Measurements from ENCODE around the gene RAPH1.

RAPH1 gene

DNA sequence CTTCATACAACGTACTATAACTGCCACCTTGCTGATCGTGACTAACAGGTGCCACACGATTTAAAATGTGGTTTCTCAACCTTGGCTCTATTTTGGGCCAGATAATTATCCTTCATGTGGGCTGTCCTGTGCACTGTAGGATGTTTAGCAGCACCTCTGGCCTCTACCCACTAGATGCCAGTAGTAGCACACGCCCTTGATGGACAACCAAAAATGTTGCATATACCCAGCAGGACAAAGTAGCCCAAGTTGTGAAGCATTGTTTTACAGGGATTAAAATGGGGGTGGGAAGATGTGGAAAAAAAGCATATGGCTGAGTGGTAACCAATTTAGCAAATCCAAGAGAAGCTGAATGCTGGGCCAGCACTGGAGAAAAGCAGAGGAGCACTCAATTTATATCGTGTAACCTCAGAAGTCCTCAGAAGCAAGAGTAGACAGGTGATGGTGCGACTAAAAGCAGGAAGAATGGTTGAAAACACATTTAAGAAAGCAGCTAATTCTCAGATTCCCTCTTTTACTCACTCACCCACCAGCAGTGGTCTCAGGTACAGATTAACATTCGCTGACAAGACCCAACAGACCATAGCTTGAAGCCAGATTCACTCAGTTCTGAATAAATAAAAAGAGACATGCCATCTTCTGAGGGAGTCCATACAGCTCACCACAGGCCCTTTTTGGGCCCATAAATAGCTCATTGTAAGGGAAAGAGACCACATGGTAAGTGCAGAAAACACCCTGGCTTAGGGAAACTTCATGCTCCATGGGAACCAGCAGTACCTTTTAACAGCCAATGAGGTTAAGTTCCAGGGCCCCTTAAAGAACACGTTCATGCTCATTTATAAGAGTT is 50.6 kb downstream of the RAPH1 start:
- no peak for DNase-seq

DNA sequence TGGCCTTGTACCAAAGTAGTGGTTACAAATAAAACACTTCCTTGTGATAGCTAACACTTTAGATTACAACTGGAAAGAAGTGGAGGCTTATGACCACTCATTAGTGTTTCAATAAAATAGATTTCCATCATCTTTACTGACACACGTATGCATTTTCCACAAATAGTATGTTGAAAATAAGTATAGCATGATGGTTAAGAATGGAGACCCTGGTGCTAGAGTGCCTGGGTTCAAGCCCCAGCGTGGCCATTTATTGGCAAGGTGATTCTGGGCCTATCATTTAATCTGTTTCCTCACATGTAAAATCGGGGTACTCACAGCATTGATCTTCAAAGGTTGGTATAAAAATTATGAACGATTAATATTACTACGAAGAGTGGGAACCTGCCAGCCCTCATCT is 54.5 kb downstream of the RAPH1 start:
- no peak for DNase-seq

DNA sequence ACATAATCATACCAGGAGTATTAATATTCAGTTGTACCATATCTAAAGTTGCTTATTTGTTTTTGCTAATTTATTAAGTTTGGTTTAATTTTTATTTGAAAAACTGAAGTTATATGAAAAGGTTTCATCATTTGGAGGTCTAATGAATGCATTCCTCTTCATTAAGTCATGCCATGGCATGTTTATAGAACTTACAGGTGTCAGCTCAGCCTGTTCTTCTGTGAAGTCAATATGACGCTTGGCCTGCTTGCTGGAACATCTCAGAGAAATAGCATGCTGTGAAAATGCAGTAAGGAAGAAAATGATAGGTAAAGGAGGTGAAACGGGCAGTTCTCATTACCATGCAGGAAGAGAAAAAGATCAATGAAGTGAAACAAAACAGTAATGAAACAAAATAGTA is 58.2 kb downstream of the RAPH1 start:
- no peak for DNase-seq

DNA sequence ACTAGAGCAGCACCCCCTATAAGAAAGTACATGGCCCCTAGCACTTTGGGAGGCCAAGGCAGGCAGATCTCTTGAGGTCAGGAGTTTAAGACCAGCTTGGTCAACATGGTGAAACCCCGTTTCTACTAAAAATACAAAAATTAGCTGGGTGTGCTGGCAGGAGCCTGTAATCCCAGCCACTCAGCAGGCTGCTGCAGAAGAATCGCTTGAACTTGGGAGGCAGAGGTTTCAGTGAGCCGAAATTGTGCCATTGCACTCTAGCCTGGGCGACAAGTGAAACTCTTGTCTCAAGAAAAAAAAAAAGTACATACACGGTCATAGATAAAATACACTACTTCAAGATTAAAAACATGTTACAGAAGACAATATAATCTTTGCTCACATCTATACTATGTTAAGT is 63.8 kb downstream of the RAPH1 start:
- DNase-seq: no peak

DNA sequence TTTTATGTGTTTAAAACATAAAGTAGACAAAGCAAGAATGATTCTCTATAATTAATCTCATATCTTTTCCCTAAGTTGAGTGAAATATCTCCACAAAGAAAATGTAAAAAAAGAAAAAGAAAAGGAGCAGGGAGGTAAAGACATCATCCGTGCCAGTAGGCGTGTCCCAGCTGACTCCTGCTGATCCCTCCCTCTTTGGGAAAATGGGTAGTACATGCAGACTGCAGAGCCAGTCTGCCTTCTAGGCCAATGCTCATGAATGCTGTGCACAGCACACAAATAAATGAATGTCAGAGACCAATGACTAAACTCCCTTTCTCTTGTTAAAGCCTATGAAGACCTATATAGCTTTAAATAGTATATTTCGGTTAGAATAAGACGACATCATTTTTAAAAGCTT is 64.7 kb downstream of the RAPH1 start:
- DNase-seq: no peak

DNA sequence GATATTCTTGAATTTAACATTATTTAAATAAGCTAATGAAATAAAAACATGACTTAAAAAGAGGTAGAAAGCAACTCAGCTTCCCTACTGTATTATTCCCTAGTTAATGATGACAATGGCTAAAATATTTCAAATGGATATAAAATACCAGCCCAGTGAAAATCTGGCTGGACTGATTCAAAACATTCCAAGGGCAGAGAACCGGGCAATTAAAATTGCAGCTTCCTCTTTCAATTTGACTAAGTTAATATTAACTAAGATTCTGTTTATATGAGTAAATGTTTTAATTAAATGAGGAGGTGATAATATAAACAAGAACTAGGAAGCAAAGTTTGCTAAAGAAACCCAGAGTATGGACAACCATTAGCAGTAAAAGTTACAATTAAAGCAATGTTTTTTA is 65.6 kb downstream of the RAPH1 start:
- no peak for DNase-seq

DNA sequence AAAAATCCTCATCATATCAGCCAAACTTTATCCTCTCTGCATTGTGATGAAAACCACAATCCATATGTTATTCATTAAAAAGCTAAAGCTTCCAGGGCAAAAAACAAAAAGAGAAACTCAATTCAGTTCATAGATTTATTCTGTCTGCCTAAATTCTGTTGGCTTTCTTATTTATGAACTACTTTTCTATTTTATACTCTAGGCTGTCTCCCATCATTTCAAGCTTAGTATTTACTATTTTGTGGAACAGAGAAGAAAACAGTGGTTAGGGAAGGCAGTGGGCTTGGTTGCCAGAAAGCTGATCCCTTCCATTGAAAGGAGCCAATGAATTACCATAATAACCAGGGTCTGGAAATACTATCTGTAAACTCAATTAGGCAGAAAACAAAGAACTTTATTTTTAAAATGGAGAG is 71.8 kb downstream of the RAPH1 start:
- no peak for DNase-seq

DNA sequence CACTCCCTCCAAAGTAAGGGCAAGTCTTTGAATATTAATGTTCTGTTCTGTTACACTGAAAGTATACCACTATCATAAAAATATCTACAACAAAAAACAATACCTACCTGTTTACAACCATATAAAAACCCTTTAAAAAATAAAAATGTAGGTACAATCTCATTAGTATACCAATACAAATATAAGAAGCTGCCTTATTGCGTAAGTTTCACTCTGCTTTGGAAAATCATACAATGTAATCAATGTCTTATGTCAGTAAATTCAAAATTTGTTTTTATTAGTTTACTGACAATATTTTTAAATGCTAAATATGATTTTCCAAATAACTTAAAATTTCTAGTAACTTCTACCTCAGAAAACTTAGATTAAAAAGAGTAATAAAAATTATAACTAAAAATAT is 72.8 kb downstream of the RAPH1 start:
- DNase-seq: no peak

DNA sequence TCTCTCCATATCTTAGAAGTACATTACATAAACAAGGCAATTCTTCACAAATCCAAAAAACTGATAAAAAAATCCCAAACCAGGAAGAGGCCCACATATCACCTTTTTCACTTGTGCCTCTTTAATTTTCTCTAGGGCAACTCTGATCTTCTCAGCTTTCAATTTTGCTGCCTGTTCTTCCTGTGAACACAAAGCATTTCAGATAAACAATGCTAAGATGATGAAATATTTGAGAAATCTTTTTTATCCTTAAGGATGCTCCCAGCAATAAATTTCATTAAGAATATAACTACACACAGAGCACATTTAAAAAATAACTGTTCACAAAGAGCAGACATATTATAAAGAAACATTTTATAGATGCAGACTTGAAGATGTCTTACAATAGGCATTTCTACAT is 73.4 kb downstream of the RAPH1 start:
- no peak for DNase-seq

DNA sequence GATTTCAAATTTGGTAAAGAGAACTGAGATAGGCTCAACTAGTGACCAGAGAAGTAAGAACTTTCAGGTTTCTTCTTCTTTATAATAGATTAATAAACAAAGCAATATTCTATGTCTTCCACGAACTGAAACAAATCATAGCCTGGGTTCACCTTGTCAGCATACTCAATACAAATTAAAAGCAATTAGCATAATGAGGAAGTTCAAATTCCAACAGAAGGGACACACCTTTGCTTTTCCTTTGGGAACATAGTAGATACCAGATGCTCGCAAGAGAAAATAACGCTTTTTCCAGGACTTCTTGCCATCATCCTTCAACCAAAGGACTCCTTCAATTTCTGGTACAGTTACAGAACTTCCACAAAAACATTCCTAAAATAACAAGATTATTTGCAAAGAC is 79.9 kb downstream of the RAPH1 start:
- no peak for DNase-seq

DNA sequence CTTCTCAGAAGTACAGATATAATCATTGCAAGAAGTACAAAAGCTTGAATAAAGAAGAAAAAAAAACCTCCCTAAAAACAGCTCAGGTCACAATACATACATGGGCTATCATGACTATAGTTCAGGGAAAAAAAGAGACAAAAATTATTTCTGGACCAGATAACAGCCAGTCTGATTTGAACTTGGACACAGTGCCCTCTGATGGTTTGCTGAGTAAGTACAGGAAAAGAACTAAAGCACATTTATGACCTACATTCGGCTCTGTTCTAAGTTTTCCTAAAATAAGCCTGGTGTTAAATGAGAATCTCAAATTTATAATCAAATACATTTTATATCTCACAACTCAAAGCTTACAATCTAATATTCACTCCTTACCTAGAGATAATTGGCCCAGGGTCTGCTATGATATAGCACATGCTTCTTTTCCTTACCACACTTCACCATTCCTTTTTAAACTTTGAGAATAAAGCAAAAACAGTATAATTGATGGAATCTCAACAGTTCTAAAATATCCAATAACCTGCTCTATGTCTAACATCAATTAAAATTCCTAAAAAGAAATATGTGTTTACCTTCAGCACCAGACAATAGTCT is 81.1 kb downstream of the RAPH1 start:
- no peak for DNase-seq

DNA sequence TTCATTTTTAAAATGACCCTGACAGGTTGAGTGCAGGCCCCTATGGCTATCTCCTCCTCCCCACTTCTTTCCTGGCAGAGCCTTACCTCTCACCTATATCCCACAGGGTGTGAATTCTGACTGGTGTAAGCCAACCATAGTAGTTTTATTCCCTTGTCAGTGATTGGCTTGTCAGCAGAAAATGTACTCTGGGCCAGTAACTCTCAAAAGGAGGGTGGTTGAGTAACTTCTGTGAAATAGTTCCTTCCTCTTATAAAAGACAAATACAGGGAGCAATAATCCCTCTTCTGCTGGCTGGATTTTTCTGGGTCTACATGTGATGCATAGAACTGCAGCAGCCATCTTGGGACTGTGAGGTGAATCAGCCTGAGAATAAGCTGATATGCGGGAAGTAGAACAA is 83.4 kb downstream of the RAPH1 start:
- DNase-seq: no peak

DNA sequence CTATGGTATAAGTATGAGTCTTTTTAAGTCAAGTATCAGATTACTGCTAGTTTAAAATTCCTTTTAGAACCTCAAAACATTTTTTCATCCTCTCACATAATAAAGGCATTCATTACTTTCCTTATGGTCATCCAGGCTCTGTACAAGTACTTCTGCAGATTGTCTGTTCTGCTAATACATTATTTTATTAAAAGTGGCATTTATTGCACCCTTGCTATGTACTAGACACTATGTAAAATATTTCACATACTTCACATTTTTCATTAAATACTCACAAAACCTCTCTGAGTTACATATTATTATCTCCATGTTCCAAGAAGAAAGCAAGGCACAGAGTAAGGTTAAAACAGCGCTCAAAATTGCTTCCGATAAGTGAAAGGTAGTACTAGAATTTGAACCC is 84.1 kb downstream of the RAPH1 start:
- DNase-seq: no peak

DNA sequence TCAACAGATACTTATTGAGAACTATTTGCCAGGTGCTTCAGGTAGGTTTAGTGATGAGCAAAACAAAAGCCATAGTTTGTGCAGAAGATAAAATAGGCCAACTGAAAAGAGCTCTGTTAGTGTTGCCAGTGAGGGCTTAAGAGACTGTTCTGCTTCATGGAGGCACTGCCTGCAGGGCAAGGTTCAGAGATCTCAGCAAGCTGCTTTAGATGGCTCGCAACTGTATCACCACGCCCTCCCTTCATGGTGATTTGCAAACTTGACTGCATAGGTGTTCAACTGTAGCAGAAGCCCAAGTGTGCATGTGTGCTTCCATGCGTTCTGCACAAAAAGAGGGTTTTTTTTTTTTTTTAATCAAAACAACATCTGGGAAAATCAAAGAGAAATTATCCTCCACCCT is 84.5 kb downstream of the RAPH1 start:
- no peak for DNase-seq

DNA sequence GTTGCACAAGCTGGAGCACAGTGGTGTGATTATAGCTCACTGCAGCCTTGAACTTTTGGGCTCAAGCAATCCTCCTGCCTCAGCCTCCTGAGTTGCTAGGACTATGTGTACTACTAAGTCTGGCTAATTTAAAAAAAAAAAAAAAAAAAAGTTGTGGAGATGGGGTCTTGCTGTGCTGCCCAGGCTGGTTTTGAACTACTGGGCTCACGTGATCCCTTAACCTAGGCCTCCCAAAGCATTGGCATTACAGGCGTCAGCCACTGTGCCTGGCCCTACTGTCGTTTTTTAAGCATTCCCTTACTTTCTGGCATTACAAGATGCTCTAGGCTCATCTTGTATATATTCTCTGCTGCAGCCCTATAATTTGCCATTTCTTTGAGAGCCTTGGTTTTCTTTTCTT is 88.3 kb downstream of the RAPH1 start:
- no peak for DNase-seq

DNA sequence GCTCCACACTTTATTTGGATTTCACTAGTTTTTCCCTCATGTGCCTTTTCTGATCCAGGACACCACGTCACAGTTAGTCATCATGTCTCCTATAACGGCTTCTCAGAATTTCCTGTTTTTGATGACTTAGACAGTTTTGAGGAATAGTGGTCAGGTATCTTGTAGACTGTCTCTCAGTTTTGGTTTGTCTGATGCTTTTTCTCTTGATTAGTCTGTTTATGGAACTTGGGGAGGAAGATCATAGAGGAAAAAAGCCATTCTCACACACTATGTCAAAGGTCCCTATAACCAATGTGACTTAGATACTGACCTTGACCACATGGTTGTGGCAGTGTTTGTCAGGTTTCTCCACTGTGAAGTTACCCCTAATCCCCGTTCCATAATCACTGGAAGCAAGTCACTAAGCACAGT is 89.0 kb downstream of the RAPH1 start:
- DNase-seq: peak; percentile 9

DNA sequence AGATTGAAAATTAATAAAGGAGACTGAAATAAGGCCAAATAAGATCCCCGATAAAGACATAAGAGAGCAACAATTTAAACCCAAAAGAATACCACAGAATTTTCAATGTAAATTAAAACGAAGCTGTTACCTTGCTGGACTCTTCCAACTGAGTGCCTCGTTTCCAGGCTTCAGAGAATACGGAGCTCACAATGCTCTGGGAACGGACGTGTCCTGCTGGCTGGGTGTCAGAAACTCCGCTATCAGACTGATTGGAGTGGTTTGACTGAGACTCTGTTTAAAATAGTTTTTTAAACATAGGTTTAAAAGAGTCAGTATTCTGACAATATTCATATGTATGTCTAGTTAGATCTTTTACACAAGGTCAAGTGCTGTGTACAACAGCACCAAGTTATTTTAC is 90.4 kb downstream of the RAPH1 start:
- DNase-seq: no peak

DNA sequence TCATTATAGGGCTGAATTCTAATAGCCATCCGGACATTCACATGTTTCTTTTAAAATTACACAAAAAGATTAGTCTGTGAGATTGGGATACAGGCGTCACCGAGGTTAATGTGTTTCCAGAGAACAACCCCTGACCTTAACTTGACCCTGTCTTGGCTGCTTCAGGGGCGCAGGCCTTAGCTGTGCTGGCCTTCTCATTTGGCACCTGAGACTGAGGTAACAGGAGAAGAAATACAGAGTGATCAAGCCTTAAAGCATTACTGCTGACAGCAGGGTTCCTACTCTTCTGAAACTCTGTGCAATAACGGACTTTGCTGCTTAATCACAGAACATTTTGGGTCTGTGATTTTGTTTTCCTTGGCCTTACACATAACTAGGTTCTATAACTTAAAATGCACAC is 92.6 kb downstream of the RAPH1 start:
- DNase-seq: no peak

DNA sequence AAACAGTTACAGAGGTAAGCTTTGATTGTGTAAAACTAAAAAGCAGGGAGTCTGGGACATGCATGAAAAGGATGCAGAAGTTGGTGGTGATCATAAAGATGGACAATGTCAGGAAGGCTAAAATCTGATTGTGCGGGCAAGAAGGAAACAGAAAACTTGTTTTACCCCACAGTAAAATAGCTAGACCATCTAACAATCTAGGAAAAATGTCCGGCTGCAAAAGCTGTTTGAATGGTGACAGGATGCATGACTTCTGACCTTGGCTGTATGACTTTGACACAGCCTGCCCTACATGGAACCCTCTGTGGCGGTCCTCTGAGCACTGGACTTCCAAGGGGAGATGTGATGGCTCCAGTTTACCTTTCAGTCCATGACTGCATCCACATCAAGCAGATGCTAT is 93.6 kb downstream of the RAPH1 start:
- no peak for DNase-seq

DNA sequence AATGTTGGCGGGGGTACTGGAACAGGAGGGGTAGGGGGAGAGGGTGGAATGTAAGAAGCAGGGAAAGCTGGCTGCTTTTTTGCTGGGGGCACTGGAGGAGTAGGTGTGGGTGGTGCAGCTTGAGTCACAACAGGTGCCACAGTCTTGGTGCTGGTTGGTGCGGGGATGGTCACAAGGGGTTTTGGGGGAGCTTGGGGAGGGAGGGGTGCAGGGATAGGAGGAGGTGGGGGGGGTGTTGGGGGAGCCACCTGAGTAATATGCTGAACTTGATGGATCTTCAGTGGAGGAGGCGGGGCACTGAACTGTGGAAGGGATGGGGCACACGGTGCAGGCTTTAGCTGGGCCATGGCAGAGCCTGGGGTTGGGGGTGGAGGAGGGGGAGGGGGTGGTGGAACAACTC is 94.4 kb downstream of the RAPH1 start:
- DNase-seq: no peak

DNA sequence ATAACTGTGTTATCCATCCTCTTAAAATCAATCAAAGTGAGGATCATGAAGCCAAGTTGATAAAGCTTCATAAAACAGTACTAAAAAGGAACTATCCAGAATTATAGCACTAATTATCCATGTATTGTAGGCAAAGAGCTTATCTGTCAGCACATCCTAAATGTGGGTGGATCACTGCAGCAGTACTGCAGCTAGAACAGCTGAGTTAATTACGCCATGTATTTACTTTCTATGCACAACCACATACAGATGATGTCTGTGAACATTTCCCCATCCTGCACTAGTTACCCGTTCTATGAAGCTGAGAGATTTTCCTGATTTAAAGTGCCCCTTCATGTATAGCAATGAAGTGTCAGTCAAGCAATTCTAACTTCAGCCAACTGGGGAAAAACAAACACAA is 96.6 kb downstream of the RAPH1 start:
- DNase-seq: no peak

DNA sequence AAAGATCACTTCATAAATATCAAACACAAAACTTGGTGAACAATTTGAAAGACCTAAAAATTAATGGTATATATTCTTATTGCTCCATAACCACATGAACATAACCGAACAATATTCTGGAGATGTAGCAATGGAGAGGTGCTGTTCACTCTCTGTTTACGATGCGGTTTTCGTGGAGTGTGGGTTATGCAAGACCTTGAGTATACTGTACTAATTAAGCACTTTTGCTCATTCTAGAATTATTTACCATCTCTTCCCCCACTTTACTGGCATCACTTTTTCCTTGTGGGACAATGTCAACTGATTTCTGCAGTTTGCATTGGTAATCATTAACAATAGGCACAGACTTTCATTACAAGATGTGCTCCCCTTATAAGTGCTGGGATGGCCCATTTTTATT is 97.6 kb downstream of the RAPH1 start:
- no peak for DNase-seq

DNA sequence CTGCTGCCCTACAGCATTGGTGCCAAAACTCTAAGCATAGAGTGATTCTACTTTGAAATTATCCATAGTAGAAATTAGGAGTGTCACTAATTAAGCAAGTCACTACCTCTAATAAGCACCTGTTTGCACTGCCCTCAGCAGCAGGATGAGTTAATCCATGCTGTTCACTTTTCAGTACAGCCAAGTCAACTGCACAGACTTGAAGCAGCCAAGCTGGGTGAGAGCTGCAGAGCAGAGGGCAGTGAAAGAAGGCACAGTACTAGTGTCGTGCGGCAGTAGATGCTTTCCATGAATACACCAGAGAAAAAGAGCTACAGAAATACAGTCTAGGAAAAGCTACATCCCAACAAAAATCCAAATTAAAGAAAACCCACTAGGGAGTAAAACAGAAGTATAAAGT is 98.6 kb downstream of the RAPH1 start:
- no peak for DNase-seq

DNA sequence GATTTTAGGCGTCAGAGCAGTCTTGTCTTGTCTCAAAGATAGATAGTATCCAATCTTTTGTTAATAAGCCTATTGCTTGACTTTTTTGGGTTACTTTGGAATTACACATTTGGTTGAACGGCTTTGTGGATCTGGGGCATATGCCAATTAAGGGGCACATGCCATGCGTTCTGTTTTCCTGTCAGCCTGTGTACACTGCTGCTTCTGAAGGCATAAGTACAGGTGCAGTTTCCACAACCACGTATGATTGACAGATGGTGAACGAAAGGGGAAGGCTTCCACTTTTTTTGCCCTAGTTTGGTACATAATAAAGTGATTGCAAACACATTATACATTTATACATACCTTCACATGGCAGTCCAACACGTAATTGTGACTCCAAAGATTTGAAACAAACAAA is 102.3 kb downstream of the RAPH1 start:
- DNase-seq: no peak

Measured in NCI-H226 (cell line).